Adrenal gland (tissue), 5 donors: ENCODE results near the gene ARHGAP27.

Experiments used
- POLR2A ChIP-seq, 2 donors: fragments of 450-650 bp; IDR thresholded peaks; one replicate each; pipeline ENCODE4 v1.6.1; 2017; ENCODE audit warnings: antibody characterized with exemption in 2 of 2, mild to moderate bottlenecking in 2 of 2, moderate library complexity in 1 of 2
- TF ChIP-seq, protein P1 (sequence below), 6 experiments: fragments of 450-650 bp in 4 of 6; fragments of 200-600 bp in 2 of 6; sonication (generic) in 1 of 6; IDR thresholded peaks; 1 replicate in 5 of 6; 2 replicates in 1 of 6; pipeline versions ENCODE4 v1.5.1 to v1.8.0; 2016 to 2021; ENCODE audit warnings: antibody characterized with exemption in 6 of 6, mild to moderate bottlenecking in 2 of 6, moderate library complexity in 1 of 6
- donor health status: DM: no; HTN: no; CAD: no.

- TF ChIP-seq, protein P1, sequence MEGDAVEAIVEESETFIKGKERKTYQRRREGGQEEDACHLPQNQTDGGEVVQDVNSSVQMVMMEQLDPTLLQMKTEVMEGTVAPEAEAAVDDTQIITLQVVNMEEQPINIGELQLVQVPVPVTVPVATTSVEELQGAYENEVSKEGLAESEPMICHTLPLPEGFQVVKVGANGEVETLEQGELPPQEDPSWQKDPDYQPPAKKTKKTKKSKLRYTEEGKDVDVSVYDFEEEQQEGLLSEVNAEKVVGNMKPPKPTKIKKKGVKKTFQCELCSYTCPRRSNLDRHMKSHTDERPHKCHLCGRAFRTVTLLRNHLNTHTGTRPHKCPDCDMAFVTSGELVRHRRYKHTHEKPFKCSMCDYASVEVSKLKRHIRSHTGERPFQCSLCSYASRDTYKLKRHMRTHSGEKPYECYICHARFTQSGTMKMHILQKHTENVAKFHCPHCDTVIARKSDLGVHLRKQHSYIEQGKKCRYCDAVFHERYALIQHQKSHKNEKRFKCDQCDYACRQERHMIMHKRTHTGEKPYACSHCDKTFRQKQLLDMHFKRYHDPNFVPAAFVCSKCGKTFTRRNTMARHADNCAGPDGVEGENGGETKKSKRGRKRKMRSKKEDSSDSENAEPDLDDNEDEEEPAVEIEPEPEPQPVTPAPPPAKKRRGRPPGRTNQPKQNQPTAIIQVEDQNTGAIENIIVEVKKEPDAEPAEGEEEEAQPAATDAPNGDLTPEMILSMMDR (IDR thresholded peaks at IDR 0.05), result no peak
- no peak for TF ChIP-seq POLR2A (IDR thresholded peaks at IDR 0.05)
These were observed 6.7 kb downstream of the ARHGAP27 start for GRCh38 chr17:45425984-45426413.
